ENCODE results near the gene DGKQ. TPM values are rescaled to one million over a fixed set of nuclear protein-coding genes. Genes with fewer than 3 reads are reported as not detected.

Gene DGKQ
- total and polyA plus RNA-seq, 11 donors, result 2.6 to 7.3 (median 4.1) TPM

DNA sequence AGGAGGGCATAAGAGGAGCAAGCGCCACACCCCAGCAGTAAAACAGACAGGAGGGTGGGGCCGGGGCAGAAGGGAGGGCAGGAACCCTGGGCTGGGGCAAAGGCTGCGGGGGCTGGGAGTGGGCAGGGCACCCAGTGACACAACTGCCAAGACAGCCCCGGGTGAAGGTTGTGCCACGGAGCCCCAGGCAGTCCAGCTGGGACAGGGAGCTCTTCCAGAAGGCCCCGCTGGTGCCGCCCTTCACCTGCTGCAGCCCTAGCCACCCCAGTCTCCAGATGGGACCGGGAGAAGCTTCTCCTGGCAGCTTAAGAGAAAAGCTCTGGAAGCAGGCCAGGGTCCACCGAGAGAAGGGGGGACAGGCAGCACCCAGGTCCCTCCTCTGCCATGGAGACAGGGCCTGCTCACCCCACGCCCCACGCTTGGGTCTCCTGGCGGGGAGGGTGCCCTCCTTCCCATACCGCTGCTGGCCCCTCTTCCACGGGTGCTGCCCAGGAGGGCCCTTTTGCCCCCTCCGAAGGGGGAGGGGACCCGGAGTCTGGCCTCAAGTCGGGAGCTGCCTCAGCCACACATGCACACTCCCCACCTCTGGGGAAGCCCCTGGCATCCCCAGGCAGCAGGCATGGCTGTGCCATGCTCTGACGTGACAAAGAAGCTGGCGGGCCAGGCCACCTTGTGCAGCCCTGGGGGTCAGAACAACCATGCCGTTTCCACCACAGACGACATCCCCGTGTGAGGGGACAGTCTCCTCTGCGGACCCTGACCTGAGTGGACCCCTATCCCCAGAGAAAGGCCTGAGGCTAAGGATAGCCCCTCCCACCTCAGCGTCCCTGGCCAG, 1.5 kb downstream of the DGKQ start:
- WGBS, 4 donors, result 68 to 76% (median 71%) methylated on average over 17 to 24 of the region's 24 CpGs
- peaks cover 0 to under 1% (median 0%) of the 10 kb centered on the region in 9 donors for H3K36me3 ChIP-seq
- DNase-seq, result peak in 1 of 5 donors; percentile 61
- intact Hi-C loops (cut with DNase I), result loop anchor here in 1 of 10 donors (5.0 kb wide), 1 partner anchor 40 kb away; the partner anchor contains the start of genes GAK and TMEM175
- H3K4me1 ChIP-seq, result peaks cover 8 to 39% (median 20%) of the 10 kb centered on the region in 12 donors
- H3K9me3 ChIP-seq, result no peaks in the 10 kb centered on the region
- H3K27ac ChIP-seq, result no peak overlapping the region
- H3K4me3 ChIP-seq, result peak overlapping the region in 9 of 12 donors; percentile 67 to 98 (median 82)
- TF ChIP-seq POLR2A (IDR thresholded peaks at IDR 0.05), result no peak
- TF ChIP-seq, protein P1, sequence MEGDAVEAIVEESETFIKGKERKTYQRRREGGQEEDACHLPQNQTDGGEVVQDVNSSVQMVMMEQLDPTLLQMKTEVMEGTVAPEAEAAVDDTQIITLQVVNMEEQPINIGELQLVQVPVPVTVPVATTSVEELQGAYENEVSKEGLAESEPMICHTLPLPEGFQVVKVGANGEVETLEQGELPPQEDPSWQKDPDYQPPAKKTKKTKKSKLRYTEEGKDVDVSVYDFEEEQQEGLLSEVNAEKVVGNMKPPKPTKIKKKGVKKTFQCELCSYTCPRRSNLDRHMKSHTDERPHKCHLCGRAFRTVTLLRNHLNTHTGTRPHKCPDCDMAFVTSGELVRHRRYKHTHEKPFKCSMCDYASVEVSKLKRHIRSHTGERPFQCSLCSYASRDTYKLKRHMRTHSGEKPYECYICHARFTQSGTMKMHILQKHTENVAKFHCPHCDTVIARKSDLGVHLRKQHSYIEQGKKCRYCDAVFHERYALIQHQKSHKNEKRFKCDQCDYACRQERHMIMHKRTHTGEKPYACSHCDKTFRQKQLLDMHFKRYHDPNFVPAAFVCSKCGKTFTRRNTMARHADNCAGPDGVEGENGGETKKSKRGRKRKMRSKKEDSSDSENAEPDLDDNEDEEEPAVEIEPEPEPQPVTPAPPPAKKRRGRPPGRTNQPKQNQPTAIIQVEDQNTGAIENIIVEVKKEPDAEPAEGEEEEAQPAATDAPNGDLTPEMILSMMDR (IDR thresholded peaks at IDR 0.05), result no peak
- H3K27me3 ChIP-seq, result peaks cover 0 to 13% (median 0%) of the 10 kb centered on the region in 9 donors
- no peak for ATAC-seq

DNA sequence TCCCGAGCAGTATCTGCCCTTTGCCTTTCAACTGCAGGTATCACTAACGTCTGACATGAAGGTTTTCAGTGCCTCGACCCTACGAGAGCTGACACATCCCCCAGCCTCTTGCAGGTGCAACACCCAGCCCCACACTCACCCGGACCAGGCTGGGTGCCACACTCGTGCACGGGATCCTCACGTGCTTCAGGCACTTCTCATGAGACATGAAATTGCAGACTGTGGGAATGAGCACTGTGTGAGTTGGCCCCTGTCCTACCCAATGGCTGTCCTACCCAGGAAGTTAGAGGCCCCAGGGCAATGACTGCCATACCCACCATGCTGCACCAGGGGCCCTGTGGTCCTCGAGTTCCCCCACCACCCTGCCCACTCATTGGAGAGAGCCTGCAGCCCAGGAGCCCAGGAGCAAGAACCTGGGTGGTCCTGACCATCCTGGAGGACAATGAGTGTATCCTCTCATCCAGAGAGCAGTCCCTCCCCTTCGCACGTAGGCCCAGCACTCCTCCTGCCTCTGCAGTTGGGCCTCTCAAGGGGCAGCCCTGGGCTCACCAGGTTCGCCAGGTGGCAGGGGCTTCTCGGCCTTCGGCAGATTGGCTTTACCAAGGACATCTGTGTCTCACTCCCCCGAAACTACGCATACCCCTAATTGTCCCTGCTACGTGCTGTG, 2.4 kb downstream of the DGKQ start:
- 81 to 87% (median 84%) methylated on average over 16 to 17 of the region's 17 CpGs for WGBS, 4 donors
- H3K4me1 ChIP-seq, result peaks cover 8 to 39% (median 20%) of the 10 kb centered on the region in 12 donors
- no peak overlapping the region for H3K27ac ChIP-seq
- H3K36me3 ChIP-seq, result peaks cover 0 to 10% (median 0%) of the 10 kb centered on the region in 9 donors
- intact Hi-C loops (cut with DNase I), result loop anchor here in 1 of 10 donors (5.0 kb wide), 1 partner anchor 39 kb away; the partner anchor contains the start of genes GAK and TMEM175
- peak in 1 of 5 donors; percentile 46 for DNase-seq
- peaks cover 0 to 13% (median 0%) of the 10 kb centered on the region in 9 donors for H3K27me3 ChIP-seq
- no peak for ATAC-seq
- H3K4me3 ChIP-seq, result no peak overlapping the region
- TF ChIP-seq, protein P1 (IDR thresholded peaks at IDR 0.05), result no peak
- TF ChIP-seq POLR2A (IDR thresholded peaks at IDR 0.05), result no peak
- no peaks in the 10 kb centered on the region for H3K9me3 ChIP-seq

DNA sequence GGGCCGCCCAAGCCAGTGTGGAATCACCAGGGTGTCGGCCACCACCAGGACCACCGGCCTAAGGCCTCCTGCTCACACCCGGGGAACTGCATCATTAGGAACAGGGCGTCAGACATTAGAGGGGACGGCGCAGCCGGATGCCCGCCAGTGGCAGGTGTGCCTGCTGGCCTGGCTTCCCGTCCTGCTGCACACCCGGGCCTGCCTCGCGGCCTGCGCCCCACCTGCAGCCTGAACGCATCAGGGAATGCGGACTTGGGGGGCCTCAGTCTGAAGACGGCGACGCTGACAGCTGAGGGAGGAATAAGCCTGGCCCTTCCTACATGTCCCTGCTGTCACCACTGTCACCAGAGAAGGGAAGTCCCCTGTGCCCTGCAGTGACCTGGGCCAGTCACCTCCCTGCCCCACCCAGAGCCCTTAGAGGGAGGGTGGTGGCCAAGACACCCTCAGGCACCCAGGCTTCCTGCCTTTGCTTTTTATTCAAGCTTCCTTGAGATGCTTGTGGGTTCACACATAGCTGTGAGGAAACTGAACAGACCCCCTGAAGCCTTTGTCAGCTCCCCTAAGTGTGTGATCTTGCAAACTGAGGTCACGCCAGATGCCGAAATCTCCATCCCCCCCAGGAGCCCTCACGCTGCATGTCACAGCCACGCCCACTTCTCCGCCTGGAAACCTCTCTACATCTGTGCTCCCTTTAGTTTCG, 3.2 kb downstream of the DGKQ start:
- ATAC-seq (no peak), DNase-seq (peak in 1 of 5 donors; percentile 13)
- 82 to 95% (median 93%) methylated on average over 11 to 25 of the region's 25 CpGs for WGBS, 4 donors
- Histone ChIP-seq H3K36me3 (peaks cover 0 to 18% (median under 1%) of the 10 kb centered on the region in 9 donors), H3K27ac (no peak overlapping the region), H3K9me3 (no peaks in the 10 kb centered on the region), H3K4me1 (peaks cover 8 to 39% (median 20%) of the 10 kb centered on the region in 12 donors), H3K27me3 (peaks cover 0 to 13% (median 0%) of the 10 kb centered on the region in 9 donors), H3K4me3 (no peak overlapping the region)
- intact Hi-C loops (cut with DNase I), result loop anchor here in 1 of 10 donors (5.0 kb wide), 1 partner anchor 38 kb away; the partner anchor contains the start of genes GAK and TMEM175
- TF ChIP-seq POLR2A (IDR thresholded peaks at IDR 0.05), result no peak
- TF ChIP-seq, protein P1 (IDR thresholded peaks at IDR 0.05), result no peak
